NCI-H2171 (cell line): ENCODE results near the gene NR2F6.
"Not testable (repeated sequence)": the region's sequence is repeated elsewhere in the genome, so short reads cannot be mapped to it uniquely, and the experiment has no call there.

Experiments used
- DNase-seq: peaks from one replicate; lab custom pipeline; 2025; lab: John Stamatoyannopoulos, UW

Gene NR2F6

DNA sequence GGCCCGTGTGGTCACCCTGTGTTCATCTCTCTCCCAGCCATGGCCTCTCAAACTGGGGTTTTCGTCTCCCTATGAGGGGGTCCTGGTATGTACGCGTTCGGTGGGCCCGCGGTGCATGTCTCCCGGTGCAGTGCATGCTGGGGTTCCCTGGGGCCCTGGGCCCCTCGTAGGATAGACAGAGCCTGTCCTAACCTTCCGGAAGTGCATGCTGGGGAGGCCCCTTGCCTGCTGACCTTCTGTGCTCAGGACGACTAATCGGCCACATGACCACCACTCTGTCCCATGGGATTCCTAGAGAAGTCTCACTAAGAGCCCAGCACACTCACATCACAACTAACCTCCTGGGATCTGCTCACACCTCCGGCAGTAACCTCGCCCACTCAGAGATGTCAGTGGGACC, 35.4 kb downstream of the NR2F6 start:
- no peak for DNase-seq

DNA sequence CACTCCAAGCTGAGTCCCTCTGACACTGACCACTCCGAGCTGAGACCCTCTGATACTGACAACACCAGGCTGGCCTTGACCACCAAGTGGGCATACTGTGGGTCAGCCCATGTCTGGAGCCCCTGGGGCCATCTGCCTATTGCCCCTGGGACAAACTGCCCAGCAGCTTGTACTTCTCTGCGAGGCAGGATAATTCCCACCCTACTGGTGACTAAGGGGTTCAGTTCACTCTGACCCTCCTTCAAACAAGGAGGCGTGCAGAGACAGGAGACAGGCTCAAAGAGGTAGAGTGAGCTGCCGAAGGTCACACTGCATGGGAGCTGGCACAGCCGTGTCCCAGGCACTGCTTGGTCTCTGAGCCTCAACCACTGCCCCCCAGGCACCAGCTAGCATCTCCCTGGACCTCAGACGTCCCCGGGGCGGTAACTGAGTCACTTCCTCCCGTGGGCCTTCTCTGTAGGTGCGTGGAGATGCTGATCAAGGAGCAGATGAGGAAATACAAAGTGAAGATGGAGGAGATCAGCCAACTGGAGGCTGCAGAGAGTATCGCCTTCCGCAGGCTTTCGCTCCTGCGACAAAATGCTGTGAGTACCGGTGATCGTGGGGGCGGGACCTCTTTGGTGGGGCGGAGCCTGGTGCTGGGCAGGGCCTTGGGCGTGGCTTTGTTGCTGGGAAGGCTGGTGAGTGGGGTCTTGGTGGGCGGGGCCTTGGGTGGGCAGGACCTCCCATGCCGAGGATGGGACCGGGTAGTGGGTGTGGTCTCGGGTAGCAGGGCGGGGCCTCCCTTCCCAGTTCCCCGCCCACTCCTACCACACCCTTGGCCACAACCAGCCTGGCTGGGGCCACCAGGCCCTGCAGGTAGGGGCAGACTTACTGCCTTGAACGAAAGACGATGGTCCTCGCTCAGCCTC, 36.3 kb downstream of the NR2F6 start:
- no peak for DNase-seq

DNA sequence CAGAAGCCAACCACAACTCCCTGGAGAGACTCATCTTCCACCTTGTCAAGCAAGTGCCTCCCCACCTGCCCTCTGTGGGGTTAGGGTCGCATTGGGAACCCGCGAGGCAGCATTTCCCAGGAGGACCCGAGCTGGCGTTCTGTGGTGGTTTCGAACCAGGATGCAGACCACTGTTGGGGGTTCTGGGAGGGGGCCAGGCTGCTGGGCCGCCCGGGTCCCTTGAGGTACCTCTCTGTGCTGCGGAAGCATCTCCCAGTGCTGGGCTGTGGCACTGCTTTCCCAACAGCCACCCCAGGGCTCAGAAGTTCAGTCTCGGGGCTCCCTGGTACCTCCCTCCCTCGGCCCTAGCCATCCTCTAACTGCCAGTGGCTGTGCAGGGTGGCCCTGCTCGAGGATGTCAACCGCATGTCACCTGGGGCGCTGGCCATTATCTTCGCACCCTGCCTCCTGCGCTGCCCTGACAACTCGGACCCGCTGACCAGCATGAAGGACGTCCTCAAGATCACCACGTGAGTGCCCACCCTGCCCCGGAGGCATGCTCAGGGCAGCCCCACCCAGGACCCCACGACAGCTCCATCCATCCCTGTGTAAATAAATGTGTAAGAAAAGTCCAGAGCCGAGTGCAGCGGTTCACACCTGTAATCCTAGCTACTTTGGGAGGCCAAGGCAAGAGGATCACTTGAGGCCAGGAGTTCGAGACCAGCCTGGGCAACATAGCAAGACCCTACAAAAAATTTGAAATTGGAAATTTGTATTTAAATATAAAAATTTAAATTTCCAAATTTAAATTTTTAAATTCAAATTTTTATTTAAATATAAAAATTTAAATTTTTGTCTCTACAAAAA, 38.8 kb downstream of the NR2F6 start:
- no peak for DNase-seq

DNA sequence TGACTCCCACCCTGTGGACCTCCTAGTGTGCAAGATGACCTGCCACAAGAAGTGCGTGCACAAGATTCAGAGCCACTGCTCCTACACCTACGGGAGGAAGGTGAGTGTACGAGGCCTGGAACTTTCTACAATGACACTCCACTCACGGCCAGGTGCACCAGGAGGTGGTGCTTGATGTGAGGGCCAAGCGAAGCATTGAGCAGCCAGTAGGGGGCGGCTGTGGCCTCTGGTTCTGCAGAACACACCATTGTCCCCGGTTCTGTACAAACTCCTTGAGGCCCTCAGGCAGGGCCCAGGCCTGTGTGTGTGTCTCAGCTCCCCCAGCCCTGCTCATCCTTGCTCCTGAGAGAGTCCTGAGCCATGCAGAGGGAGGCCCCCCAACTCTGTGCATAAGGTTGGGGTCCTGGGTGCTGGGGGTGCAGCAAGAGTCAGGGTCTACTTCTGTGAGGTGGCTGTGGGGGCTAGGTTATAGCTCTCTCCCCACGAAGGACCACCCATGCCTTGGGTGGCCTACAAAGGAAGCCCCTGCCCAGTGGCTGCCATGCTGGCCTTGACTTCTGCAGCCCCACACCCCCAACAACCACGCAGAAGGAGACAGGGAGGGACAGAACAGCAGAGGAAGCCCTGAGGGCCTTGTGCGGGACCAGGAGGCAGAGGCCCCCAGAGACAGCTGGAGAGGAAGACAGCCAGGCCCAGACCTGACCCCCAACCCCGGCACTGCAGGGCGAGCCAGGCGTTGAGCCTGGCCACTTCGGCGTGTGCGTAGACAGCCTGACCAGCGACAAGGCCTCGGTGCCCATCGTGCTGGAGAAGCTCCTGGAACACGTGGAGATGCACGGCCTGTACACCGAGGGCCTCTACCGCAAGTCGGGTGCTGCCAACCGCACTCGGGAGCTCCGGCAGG, 40.2 kb downstream of the NR2F6 start:
- no peak for DNase-seq

DNA sequence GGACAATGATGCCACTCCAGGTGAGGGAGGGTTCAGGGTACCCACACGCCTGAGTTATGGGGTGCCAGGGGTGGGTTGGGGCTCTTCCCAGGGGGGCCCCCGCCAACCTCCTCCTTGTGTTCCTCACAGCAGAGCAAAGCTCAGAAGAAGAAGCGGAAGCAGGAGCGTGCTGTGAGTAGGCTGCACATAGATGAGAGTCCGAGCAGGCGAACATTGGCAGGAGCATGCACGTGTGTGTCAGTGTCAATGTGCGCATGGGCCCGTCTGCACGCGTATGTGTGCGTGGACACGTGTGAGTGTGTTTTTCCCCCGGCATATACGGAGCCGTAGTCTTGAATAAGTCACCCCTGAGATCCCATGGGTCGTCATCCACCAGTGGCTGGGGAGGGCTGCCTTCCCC, 43.0 kb downstream of the NR2F6 start:
- DNase-seq = no peak

DNA sequence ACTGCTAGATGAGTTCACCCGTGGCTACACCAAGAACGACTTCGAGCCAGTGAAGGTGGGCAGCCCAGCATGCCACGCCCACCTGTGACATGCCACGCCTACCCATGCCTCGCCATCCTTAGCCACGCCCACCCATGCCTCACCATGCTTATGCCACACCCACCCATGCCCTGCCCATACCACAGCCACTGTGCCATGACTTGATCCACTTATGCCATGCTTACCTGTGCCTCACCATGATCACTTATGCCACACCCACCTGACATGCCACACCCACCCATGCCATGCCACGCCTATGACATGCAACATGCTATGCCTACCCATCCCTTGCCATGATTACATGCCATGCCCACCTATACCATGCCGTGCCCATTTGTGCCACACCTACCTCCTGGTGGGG, 43.5 kb downstream of the NR2F6 start:
- DNase-seq = no peak

DNA sequence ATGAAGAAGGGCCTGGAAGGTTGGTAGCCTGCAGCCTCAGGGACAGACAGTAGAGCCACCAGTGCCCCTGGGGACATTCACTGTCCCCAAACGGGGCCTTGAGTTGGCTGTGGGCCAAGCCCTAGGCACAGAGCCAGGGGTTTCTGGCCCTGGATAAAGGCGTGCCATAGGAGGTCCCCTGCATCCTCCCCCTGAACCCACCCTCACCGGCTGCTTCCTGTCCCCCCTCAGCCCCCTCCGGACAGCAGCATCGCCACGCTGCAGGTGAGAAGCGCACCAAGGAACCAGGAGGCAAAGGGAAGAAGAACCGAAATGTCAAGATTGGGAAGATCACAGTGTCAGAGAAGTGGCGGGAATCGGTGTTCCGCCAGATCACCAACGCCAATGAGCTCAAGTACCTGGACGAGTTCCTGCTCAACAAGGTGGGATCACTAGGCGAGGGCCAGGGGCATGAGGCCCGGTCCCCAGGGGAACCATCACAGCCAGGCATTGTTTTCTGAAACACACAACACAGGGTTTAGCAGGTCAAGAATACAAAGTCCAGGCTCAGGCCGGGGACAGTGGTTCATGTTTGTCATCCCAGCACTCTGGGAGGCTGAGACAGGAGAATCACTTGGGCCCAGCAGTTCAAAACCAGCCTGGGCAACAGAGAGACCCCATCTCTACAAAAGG, 45.2 kb downstream of the NR2F6 start:
- no peak for DNase-seq

DNA sequence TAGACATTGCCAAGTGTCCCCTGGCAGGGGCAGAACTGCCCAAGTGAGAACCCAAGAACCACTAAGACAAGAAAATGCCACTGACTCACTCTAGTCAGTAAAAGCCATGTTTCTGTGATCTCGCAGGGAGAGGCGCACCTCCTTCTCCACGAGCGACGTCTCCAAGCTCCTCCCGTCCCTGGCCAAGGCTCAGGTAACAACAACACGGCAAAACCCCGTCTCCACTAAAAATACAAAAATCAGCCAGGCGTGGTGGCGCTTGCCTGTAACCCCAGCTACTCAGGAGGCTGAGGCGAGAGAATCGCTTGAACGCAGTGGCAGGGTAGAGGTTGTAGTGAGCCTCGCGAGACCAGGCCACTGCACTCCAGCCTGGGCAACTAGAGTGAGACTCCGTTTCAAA, 48.1 kb downstream of the NR2F6 start:
- DNase-seq = no peak

DNA sequence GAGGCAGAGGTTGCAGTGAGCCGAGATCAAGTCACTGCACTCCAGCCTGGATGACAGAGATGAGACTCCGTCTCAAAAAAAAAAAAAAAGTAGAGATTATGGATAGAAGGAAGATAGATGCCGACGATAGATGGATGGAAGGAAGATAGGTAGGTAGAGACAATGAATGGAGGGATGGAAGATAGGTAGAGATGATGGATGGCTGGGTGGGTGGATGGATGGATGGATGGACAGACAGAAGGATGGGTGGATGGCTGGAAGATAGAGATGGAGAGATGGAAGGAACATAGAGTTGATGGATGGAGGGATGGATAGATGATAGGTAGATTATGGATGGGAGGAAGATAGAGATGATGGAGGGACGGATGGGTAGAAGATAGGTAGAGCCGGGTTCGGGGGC, 49.1 kb downstream of the NR2F6 start:
- DNase-seq = no peak

DNA sequence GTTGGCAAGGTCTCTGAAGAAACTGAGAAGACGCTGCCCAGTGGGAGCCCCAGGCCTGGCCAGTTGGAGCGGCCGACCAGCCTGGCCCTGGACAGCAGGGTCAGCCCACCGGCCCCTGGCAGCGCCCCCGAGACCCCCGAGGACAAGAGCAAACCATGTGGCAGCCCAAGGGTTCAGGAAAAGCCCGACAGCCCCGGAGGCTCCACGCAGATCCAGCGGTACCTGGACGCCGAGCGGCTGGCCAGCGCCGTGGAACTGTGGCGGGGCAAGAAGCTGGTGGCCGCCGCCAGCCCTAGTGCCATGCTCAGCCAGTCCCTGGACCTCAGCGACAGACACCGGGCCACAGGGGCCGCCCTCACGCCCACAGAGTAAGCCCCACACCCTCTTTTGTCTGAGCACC, 50.6 kb downstream of the NR2F6 start:
- no peak for DNase-seq

DNA sequence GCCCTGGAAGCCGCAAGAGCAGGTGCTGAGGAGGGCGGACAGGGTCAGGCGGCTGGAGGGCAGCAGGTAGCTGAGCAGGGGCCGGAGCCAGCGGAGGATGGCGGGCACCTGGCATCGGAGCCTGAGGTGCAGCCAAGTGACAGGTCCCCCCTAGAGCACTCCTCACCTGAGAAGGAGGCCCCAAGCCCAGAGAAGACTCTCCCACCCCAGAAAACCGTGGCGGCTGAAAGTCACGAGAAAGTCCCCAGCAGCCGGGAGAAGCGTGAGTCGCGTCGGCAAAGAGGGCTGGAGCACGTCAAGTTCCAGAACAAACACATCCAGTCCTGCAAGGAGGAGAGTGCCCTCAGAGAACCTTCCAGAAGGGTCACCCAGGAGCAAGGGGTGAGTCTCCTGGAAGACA, 51.1 kb downstream of the NR2F6 start:
- no peak for DNase-seq

DNA sequence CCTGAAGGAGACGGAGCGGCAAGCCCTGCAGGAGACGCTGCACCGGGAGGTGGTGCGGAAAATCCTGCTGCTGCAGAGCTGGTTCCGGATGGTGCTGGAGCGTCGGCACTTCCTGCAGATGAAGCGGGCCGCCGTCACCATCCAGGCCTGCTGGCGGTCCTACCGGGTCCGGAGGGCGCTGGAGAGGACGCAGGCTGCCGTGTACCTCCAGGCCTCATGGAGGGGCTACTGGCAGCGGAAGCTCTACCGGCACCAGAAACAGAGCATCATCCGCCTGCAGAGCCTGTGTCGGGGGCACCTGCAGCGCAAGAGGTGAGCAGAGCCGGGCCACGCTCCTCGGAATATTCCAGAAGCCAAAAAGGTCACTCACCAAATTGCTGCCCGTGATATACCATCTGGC, 53.0 kb downstream of the NR2F6 start:
- DNase-seq = no peak

DNA sequence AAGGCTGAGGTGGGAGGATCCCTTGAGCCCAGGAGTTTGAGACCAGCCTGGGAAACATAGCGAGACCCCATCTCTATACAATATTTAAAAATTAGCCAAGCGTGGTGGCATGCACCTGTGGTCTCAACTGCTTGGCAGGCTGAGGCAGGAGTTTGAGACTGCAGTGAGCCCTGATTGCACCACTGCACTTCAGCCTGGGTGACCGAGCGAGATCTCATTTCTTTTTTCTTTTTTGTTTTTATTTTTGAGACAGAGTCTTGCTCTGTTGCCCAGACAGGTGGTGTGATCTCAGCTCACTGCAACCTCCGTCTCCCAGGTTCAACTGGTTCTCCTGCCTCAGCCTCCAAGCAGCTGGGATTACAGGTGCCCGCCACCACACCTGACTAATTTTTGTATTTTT, 54.0 kb downstream of the NR2F6 start:
- DNase-seq = not testable (repeated sequence)

DNA sequence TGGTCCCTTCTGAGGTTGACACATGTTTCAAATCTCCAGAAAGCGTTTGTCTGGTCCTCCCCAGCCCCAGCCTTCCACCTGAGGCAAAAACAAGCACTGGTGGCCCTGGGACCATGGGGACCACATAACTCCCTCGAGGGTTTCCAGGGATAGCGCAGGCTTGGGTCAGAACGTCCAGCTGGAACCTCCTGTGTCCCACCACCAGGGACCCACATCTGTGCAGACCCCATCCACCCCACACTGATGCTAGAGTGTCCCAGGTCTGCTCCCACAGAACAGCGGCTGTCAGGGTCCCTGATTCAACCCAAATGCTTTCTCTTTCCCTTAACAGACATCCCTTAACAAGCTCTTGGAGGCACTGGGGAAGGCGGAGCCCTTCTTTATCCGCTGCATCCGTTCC, 60.1 kb downstream of the NR2F6 start:
- DNase-seq = no peak

DNA sequence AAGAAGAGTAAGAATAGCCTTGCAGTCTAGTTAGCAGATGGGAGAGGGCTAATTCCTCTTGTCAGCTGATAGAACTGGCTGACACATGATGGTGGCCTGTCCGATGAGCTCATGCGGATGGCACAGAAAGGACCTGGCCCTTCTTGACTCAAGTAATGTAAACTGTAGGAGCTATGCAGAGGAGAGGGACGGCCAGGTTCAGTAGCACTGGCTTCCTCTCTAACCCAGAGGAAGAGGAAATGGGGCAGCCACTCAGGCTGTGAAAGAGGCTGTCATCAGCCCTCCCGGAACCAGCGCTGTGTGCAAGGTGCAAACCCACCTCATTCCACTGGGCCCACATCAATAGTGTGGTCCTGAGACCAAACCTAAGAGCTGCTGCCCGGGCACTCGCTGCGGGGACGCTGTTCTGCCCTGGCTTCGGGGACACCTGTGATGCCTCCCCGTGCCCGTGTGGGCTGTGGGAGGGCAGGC, 61.3 kb downstream of the NR2F6 start:
- no peak for DNase-seq

DNA sequence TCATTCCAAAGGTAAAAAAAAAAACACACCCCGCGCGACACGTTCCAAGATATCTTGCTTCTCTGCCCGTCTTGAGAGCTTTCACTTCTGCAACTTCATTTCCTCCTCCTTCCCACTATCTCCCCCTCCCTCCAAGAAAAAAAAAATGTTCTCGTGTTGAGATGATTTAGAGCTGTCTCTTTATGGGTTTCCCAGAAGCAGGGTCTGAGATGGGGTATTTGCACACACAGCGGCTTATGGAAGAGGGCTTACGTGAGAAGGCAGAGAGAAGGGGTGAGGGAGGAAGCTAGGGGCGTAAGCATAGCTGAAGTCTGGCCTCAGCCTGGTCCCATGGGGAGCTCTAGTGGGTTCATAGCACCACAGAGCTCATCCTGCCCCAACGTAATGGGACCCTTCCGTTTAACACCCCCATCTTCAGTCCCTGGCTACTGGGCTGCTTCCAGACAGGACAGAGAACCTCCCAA, 61.8 kb downstream of the NR2F6 start:
- DNase-seq = no peak

DNA sequence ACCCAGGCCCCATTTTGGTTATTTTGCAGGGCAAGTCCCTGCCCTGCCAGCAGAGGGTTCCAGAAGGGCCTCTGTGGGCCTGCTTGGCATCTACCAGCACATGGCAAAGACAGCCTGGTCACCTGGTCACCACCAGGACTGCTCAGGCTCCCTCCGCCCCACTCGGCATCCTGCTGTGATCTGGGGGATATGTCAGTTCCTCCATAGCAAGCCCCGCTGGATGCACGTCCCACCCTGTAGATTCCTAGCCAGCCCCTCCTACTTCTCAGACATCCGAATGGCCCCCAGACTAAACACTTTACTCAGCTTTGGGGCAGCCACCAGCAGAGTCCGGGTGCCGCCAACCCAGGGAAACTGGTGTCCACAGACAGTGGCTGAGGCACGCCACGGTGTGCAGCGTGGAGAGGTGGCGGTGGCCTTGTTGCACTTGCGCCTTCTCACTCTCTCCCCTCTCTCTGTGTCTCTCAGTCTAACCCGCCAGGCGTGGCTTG, 62.4 kb downstream of the NR2F6 start:
- DNase-seq = no peak
